GM12878 (cell line): ENCODE data around the gene DDX51. TPM values are rescaled to one million over a fixed set of nuclear protein-coding genes. Genes with fewer than 3 reads are reported as not detected.

Source experiments
- ATAC-seq: fragments of 200-7000 bp; cut with Tn5 transposase; 3 replicates; pipeline ENCODE4 v1.9.1; 2020; ENCODE audit warnings: mild to moderate bottlenecking, moderate library complexity
- BruUV-seq: library from RNA; stranded (reverse); fragments of 400-500 nt; replicated peaks from 2 replicates; lab custom pipeline; 2021; lab: Mats Ljungman, UMichigan
- CTCF ChIA-PET: fragments of 300-600 bp; sonication (Branson Sonifier 250); formaldehyde crosslinking; extraction: SDS; loops from one replicate; lab custom pipeline; 2021; ENCODE audit warnings: inconsistent platforms; lab: Yijun Ruan, JAX
- POLR2A ChIA-PET: fragments of 350-600 bp; formaldehyde crosslinking; extraction: SDS; loops from one replicate; lab custom pipeline; 2021; ENCODE audit warnings: inconsistent platforms; lab: Charles Lee
- RAD21 ChIA-PET: fragments of 300-600 bp; sonication (Branson Sonifier 250); formaldehyde crosslinking; loops from one replicate; lab custom pipeline; 2023; ENCODE audit warnings: antibody characterized with exemption; ENCODE audit not compliant: unreplicated experiment; lab: Charles Lee
- SMC1A ChIA-PET: fragments of 300-600 bp; sonication (Branson Sonifier 250); formaldehyde crosslinking; loops from one replicate; lab custom pipeline; 2023; ENCODE audit not compliant: unreplicated experiment, uncharacterized antibody; lab: Charles Lee
- DNase-seq: peaks from one replicate; pipeline ENCODE4 v3.0.0-alpha.2; 2011; ENCODE audit warnings: low read depth, low spot score
- FAIRE-seq: peaks from 3 replicates; lab custom pipeline; 2011; peaks lifted over from hg19 to GRCh38; lab: Jason Lieb, UNC
- H2AFZ ChIP-seq: 2 replicates; pipeline ENCODE4 v1.6.0; 2011; ENCODE audit warnings: low read depth, low read length, control low read depth; ENCODE audit not compliant: control insufficient read depth
- H3K27ac ChIP-seq: 2 replicates; pipeline ENCODE4 v1.5.1; 2011; ENCODE audit warnings: control low read depth; ENCODE audit not compliant: control insufficient read depth, insufficient read depth
- H3K27me3 ChIP-seq, 2 experiments: replicated peaks in 1 of 2; 2 replicates each; pipeline versions ENCODE4 v1.6.0 to v1.6.1; 2011; ENCODE audit warnings: low read length in 1 of 2; ENCODE audit not compliant: control insufficient read depth in 2 of 2, insufficient read depth in 2 of 2
- H3K36me3 ChIP-seq, 2 experiments: 2 replicates each; pipeline ENCODE4 v1.5.1; 2011; ENCODE audit warnings: low read length in 1 of 2; ENCODE audit not compliant: control insufficient read depth in 2 of 2, insufficient read depth in 2 of 2
- H3K4me1 ChIP-seq: 2 replicates; pipeline ENCODE4 v1.6.1; 2011; ENCODE audit warnings: mild to moderate bottlenecking, low read length, moderate library complexity, mixed read lengths; ENCODE audit not compliant: control insufficient read depth, insufficient read depth
- H3K4me2 ChIP-seq: 2 replicates; pipeline ENCODE4 v1.6.0; 2011; ENCODE audit warnings: control low read depth; ENCODE audit not compliant: control insufficient read depth, insufficient read depth
- H3K4me3 ChIP-seq: fragments of 200-600 bp; sonication (generic); 2 replicates; pipeline ENCODE4 v1.5.1; 2016
- H3K79me2 ChIP-seq: 2 replicates; pipeline ENCODE4 v1.6.0; 2011; ENCODE audit warnings: low read length; ENCODE audit not compliant: control insufficient read depth, insufficient read depth
- H3K9ac ChIP-seq: 2 replicates; pipeline ENCODE4 v1.8.0; 2011; ENCODE audit warnings: low read length, control low read depth, mixed read lengths; ENCODE audit not compliant: control insufficient read depth, insufficient read depth
- H3K9me3 ChIP-seq: replicated peaks from 3 replicates; pipeline ENCODE4 v1.5.1; 2011; ENCODE audit warnings: mild to moderate bottlenecking, low read length; ENCODE audit not compliant: control insufficient read depth, insufficient read depth
- H4K20me1 ChIP-seq: 2 replicates; pipeline ENCODE4 v1.6.0; 2011; ENCODE audit not compliant: control insufficient read depth, insufficient read depth
- SP1 ChIP-seq: IDR thresholded peaks from one replicate; pipeline ENCODE4 v1.6.1; 2011; ENCODE audit warnings: low read depth, low read length
- WGBS: methylation state at CpG from one replicate; pipeline ENCODE4 v1.1.6; 2016; ENCODE audit warnings: low lambda C conversion rate; ENCODE audit not compliant: insufficient replicate concordance, insufficient coverage; ENCODE audit errors: missing lambda C conversion rate; 5-methylcytosine and 5-hydroxymethylcytosine counted together
- in situ Hi-C: fragments of 300-500 bp; cut with MboI; formaldehyde crosslinking; loops from 9 replicates; pipeline ENCODE4 v1.14.3; 2018; ENCODE audit warnings: mixed read lengths
- intact Hi-C: fragments of 100-400 bp; cut with micrococcal nuclease; formaldehyde crosslinking; loops from one replicate; pipeline ENCODE4 v1.14.2; 2022; ENCODE audit not compliant: unreplicated experiment
- polyA plus RNA-seq, 11 experiments: library from polyadenylated mRNA; depleted of rRNA in 4 of 11; unstranded in 6 of 11; stranded (reverse) in 5 of 11; fragments of >200 nt; fragmentation: Nextera tagmentation in 4 of 11; fragmentation: Illumina TruSeq in 1 of 11; extraction: Ambion mirVana in 4 of 11; extraction: Trizol in 1 of 11; gene quantifications; 1 replicate in 1 of 11; 2 replicates in 10 of 11; pipeline versions ENCODE4 v1.2.1 to v1.2.3, GENCODE V29; 2011 to 2016; ENCODE audit warnings: inconsistent platforms in 2 of 11, missing spikeins in 2 of 11, low read depth in 1 of 11
- total RNA-seq, 4 experiments: library from RNA; depleted of rRNA in 3 of 4; stranded (reverse); fragments of >200 nt in 3 of 4; fragmentation: Illumina TruSeq in 1 of 4; extraction: Trizol in 1 of 4; gene quantifications; 2 replicates each; pipeline versions ENCODE4 v1.2.1 to v1.2.3, GENCODE V29; 2013 to 2021
- TF ChIP-seq, protein P1 (sequence below): IDR thresholded peaks from 2 replicates; pipeline ENCODE4 v1.6.1; 2011; ENCODE audit warnings: low read depth, low read length, improper control_type of control experiment, borderline replicate concordance
- TF ChIP-seq, protein P2 (sequence below): fragments of 450-650 bp; IDR thresholded peaks from 2 replicates; pipeline ENCODE4 v1.6.1; 2014; ENCODE audit warnings: mild to moderate bottlenecking
- TF ChIP-seq, protein P3 (sequence below): fragments of 450-650 bp; IDR thresholded peaks from 2 replicates; pipeline ENCODE4 v1.6.1; 2016; ENCODE audit warnings: mild to moderate bottlenecking

DDX51 gene
- total and polyA plus RNA-seq, 10 of the 15 experiments (the other 5 are each of a cell fraction or from before 2014, with no cell fraction given): 0.97 to 29.1 (median 9.8) TPM

DNA sequence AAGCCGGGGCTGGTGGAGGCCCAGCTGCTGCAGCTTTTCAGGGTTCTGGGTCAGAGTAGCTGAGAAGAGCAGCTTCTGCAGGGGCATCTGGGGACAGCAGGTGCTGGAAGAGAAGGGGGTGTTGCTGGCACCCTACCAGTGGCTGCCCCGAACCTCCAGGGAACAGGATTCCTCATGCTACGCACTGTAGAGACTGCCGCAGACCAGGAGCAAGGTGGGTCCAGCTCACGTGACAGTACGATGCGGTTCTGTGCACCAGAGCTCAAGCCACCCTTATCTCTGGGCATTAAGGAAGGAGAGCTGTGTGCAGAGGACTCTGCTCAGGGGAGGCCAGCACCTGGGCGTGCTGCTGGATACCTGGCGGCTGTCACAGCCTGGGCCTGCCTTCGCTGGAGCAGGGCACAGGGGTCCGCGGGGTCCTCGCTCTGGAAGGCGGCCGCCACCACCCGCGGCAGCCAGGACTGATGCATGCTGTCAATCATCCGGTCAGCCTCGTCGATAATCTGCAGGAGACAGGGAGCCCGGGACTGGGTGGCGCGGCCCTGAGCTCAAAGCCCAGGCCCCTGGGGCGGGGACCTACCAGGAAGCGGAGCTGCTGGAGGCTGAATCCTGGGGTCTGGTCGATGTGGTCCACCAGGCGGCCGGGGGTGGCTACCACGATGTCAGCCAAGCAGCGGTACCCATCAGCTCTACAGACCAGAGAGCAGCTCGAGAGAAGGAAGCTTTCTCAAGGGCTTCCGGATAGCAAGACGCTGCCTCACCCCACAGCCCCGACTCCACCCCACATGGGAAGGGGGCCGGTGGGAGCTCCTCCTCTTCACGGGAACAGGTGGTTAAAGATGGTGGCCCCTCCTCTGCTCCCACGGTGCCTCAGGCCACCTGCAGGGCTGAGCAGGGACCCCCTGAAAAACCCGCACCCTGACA lies 2.9 kb downstream of the DDX51 start:
- Histone ChIP-seq H3K9ac (no peak overlapping the region), H3K27ac (no peak overlapping the region), H3K4me3 (no peak overlapping the region), H3K79me2 (peaks cover 38% of the 10 kb centered on the region), H3K27me3 (no peaks in the 10 kb centered on the region), H4K20me1 (no peaks in the 10 kb centered on the region), H3K9me3 (no peaks in the 10 kb centered on the region), H2AFZ (no peak overlapping the region), H3K4me2 (no peak overlapping the region), H3K4me1 (peaks cover 11% of the 10 kb centered on the region), H3K36me3 (peaks cover 3 to 23% of the 10 kb centered on the region in 2 experiments; a peak in 3 of 4 replicates)
- TF ChIP-seq, protein P1, sequence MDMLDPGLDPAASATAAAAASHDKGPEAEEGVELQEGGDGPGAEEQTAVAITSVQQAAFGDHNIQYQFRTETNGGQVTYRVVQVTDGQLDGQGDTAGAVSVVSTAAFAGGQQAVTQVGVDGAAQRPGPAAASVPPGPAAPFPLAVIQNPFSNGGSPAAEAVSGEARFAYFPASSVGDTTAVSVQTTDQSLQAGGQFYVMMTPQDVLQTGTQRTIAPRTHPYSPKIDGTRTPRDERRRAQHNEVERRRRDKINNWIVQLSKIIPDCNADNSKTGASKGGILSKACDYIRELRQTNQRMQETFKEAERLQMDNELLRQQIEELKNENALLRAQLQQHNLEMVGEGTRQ: no peak
- TF ChIP-seq SP1: no peak
- TF ChIP-seq, protein P2, sequence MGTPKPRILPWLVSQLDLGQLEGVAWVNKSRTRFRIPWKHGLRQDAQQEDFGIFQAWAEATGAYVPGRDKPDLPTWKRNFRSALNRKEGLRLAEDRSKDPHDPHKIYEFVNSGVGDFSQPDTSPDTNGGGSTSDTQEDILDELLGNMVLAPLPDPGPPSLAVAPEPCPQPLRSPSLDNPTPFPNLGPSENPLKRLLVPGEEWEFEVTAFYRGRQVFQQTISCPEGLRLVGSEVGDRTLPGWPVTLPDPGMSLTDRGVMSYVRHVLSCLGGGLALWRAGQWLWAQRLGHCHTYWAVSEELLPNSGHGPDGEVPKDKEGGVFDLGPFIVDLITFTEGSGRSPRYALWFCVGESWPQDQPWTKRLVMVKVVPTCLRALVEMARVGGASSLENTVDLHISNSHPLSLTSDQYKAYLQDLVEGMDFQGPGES: no peak
- TF ChIP-seq, protein P3, sequence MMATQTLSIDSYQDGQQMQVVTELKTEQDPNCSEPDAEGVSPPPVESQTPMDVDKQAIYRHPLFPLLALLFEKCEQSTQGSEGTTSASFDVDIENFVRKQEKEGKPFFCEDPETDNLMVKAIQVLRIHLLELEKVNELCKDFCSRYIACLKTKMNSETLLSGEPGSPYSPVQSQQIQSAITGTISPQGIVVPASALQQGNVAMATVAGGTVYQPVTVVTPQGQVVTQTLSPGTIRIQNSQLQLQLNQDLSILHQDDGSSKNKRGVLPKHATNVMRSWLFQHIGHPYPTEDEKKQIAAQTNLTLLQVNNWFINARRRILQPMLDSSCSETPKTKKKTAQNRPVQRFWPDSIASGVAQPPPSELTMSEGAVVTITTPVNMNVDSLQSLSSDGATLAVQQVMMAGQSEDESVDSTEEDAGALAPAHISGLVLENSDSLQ: no peak
- FAIRE-seq: no peak
- POLR2A ChIA-PET: interaction anchor here (0.6 kb wide), 1 partner anchor 132 kb away, joined by 3 read pairs; no protein-coding TSS in a partner anchor
- no peak for DNase-seq
- no peak for ATAC-seq
- 90% methylated on average over 38 of the region's 38 CpGs for WGBS
- intact Hi-C loops (no loop called here), in situ Hi-C loops (no loop called here)
- no TSS peak for BruUV-seq
- SMC1A ChIA-PET: no interaction called here
- CTCF ChIA-PET: interaction anchor here (0.6 kb wide), 1 partner anchor 305 kb away, joined by 3 read pairs; no protein-coding TSS in a partner anchor
- RAD21 ChIA-PET: no interaction called here
